NB4 (cell line): ENCODE results near the gene CCDC61.

Experiments used
- DNase-seq: peaks from one replicate; pipeline ENCODE4 v3.0.0; 2010; ENCODE audit warnings: low read depth
- H3K4me3 ChIP-seq: one replicate; pipeline ENCODE4 v1.5.1; 2011; ENCODE audit warnings: mild to moderate bottlenecking, low read depth, low read length, moderate library complexity
- MAX ChIP-seq: IDR thresholded peaks from 2 replicates; pipeline ENCODE4 v1.6.1; 2011; ENCODE audit warnings: low read depth, low read length
- MYC ChIP-seq: IDR thresholded peaks from 2 replicates; pipeline ENCODE4 v1.6.1; 2011; ENCODE audit warnings: low read depth, low read length
- POLR2A ChIP-seq: IDR thresholded peaks from 2 replicates; pipeline ENCODE4 v1.6.1; 2011; ENCODE audit warnings: mild to moderate bottlenecking; ENCODE audit not compliant: insufficient read length; ENCODE audit errors: extremely low read depth
- TF ChIP-seq, protein P1 (sequence below): IDR thresholded peaks from one replicate; pipeline ENCODE4 v1.5.1; 2012; ENCODE audit warnings: low read depth, low read length

Gene CCDC61

GRCh38 chr19:45962021-45962420, 33.2 kb upstream of the CCDC61 start:
- no peak overlapping the region for H3K4me3 ChIP-seq
- no peak for DNase-seq
- TF ChIP-seq POLR2A (no peak), MYC (no peak), MAX (no peak)
- TF ChIP-seq, protein P1, sequence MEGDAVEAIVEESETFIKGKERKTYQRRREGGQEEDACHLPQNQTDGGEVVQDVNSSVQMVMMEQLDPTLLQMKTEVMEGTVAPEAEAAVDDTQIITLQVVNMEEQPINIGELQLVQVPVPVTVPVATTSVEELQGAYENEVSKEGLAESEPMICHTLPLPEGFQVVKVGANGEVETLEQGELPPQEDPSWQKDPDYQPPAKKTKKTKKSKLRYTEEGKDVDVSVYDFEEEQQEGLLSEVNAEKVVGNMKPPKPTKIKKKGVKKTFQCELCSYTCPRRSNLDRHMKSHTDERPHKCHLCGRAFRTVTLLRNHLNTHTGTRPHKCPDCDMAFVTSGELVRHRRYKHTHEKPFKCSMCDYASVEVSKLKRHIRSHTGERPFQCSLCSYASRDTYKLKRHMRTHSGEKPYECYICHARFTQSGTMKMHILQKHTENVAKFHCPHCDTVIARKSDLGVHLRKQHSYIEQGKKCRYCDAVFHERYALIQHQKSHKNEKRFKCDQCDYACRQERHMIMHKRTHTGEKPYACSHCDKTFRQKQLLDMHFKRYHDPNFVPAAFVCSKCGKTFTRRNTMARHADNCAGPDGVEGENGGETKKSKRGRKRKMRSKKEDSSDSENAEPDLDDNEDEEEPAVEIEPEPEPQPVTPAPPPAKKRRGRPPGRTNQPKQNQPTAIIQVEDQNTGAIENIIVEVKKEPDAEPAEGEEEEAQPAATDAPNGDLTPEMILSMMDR: no peak

GRCh38 chr19:45967246-45967645, 28.0 kb upstream of the CCDC61 start:
- DNase-seq: no peak
- H3K4me3 ChIP-seq: no peak overlapping the region
- TF ChIP-seq MAX: no peak
- TF ChIP-seq, protein P1: no peak
- TF ChIP-seq MYC: no peak
- TF ChIP-seq POLR2A: no peak

DNA sequence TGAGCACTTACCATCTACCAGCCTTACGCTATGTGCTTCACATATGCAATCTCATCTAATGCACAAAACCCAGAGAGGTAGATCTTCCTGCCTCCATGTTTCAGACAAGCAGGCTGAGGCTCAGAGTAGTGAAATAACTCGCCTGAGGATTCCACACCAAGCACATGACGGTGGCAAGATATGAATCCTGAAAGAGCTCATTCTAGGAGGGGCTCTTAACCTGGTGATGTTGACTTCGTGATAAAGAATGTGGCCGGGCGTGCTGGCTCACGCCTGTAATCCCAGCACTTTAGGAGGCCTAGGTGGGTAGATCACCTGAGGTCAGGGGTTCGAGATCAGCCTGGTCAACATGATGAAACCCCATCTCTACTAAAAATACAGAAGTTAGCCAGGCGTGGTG, 26.6 kb upstream of the CCDC61 start:
- no peak for TF ChIP-seq POLR2A
- H3K4me3 ChIP-seq: no peak overlapping the region
- DNase-seq: no peak

GRCh38 chr19:45969676-45970075, 25.6 kb upstream of the CCDC61 start:
- no peak for TF ChIP-seq POLR2A
- no peak for TF ChIP-seq MYC
- TF ChIP-seq MAX: no peak
- TF ChIP-seq, protein P1: no peak
- H3K4me3 ChIP-seq: no peak overlapping the region

DNA sequence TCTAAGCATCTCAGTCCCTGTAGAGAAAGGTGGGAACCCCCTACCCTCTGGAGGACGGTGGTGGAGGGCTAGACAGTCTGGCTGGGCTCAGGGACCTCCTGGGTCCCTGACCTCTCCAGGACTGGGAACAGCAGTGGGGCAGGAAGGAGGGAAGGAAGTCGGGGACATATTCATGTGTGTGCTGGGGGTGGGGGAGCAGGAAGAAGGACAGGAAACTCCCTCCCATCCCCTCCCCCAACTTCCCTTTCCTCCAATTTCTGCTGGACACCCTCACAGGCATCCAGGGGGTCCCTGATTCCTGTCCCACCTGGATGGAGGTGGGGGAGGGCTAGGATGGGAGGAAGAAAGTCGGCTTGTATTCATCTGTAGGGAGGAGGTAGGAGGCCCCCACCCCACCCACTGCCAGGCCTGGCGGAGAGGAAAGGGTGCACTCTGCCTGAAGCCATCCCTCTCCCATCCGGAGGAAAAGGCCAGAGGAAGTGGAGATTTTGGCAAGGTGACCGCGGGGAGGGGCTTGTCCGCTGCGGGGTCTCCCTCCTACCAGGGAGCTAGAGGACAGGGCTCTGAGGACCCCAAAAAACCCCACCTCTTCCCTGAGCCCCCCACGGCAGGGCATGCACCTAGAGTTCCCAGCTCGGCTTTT, 23.9 kb upstream of the CCDC61 start:
- DNase-seq: no peak
- TF ChIP-seq MYC (no peak), MAX (no peak), POLR2A (no peak)
- TF ChIP-seq, protein P1: no peak
- H3K4me3 ChIP-seq: no peak overlapping the region

More at GRCh38 chr19:45969676-45970075, 25.6 kb upstream of the CCDC61 start:
- DNase-seq: no peak

GRCh38 chr19:45972081-45972946, 23.0 kb upstream of the CCDC61 start:
- TF ChIP-seq MYC (peak; percentile 51; the same call in 1 of the 2 replicates), POLR2A (no peak), MAX (peak; percentile 94)
- H3K4me3 ChIP-seq: no peak overlapping the region
- peak; percentile 44 for DNase-seq
